ENCODE results near the gene ATP8B4. TPM values are rescaled to one million over a fixed set of nuclear protein-coding genes. Genes with fewer than 3 reads are reported as not detected.

The ATP8B4 gene
- total RNA-seq, 2 donors from 2014 or later: 8.3 to 55.7 TPM

DNA sequence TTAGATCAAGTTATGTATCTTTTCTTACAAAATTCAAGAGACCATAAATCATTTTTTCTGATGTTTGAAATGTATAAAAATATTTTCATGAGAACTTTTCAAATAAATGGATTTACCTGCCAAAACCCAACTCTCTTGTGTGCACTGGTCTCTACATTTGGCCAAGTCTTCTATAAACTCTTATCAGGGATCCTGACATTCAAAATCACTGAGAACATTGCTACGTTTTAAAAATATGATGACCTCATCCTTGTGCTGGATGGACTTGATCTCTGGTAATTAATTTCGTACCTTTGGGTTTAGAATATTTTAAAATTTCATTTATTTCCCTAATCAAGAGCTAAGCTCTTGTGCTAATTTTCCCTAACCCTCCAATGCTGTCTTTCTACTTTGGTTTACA, 127.4 kb downstream of the ATP8B4 start:
- TF ChIP-seq POLR2AphosphoS5 (IDR thresholded peaks at IDR 0.05): no peak
- TF ChIP-seq POLR2A (IDR thresholded peaks at IDR 0.05): no peak
- TF ChIP-seq, protein P1, sequence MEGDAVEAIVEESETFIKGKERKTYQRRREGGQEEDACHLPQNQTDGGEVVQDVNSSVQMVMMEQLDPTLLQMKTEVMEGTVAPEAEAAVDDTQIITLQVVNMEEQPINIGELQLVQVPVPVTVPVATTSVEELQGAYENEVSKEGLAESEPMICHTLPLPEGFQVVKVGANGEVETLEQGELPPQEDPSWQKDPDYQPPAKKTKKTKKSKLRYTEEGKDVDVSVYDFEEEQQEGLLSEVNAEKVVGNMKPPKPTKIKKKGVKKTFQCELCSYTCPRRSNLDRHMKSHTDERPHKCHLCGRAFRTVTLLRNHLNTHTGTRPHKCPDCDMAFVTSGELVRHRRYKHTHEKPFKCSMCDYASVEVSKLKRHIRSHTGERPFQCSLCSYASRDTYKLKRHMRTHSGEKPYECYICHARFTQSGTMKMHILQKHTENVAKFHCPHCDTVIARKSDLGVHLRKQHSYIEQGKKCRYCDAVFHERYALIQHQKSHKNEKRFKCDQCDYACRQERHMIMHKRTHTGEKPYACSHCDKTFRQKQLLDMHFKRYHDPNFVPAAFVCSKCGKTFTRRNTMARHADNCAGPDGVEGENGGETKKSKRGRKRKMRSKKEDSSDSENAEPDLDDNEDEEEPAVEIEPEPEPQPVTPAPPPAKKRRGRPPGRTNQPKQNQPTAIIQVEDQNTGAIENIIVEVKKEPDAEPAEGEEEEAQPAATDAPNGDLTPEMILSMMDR (IDR thresholded peaks at IDR 0.05): no peak
- Histone ChIP-seq H3K36me3 (no peaks in the 10 kb centered on the region), H3K4me3 (no peak overlapping the region), H3K27me3 (replicated peaks; ENCODE audit: insufficient read depth) (no peaks in the 10 kb centered on the region), H3K4me1 (replicated peaks) (no peaks in the 10 kb centered on the region), H3K9me3 (no peaks in the 10 kb centered on the region), H3K27ac (no peak overlapping the region)
- WGBS: 77% methylated on average over 2 of the region's 2 CpGs
- intact Hi-C loops (cut with DNase I): no loop called here
- DNase-seq (ENCODE audit: low spot score): no peak

- TF ChIP-seq POLR2AphosphoS5 (IDR thresholded peaks at IDR 0.05) (no peak), POLR2A (IDR thresholded peaks at IDR 0.05) (no peak)
- TF ChIP-seq, protein P1 (IDR thresholded peaks at IDR 0.05): no peak
- intact Hi-C loops (cut with DNase I): no loop called here
- no peak for DNase-seq (ENCODE audit: low spot score)
- Histone ChIP-seq H3K4me3 (no peak overlapping the region), H3K4me1 (replicated peaks) (no peaks in the 10 kb centered on the region), H3K9me3 (no peaks in the 10 kb centered on the region), H3K27me3 (replicated peaks; ENCODE audit: insufficient read depth) (no peaks in the 10 kb centered on the region), H3K27ac (no peak overlapping the region), H3K36me3 (no peaks in the 10 kb centered on the region)
- WGBS: 83% methylated on average over 6 of the region's 6 CpGs
Observed at GRCh38 chr15:49990835-49991545, 128.0 kb downstream of the ATP8B4 start.

DNA sequence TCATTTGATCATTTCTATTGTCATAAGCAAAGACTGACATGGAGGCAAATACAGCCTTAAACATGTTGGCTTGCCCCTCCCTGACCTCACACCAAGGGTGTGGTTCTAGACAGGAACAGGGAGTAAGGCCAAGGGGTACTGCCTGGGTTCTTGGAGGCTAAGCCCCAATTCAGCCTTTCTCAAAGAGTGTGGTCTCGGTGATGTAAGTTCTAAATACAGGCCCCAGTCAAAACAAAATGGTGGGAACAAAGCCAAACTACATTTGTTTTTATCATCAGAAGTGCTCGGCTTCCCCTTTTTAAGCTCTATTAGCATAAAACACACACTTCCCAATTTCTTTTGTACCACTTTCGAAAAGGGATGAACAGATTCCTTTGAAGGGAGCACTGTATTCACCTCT, 129.5 kb downstream of the ATP8B4 start:
- 65% methylated on average over 3 of the region's 3 CpGs for WGBS
- H3K9me3 ChIP-seq: no peaks in the 10 kb centered on the region
- DNase-seq (ENCODE audit: low spot score): no peak
- intact Hi-C loops (cut with DNase I): loop anchor here (5.0 kb wide), 2 partner anchors 87 to 367 kb away; partner anchors contain the start of genes DTWD1 and FAM227B
- no peaks in the 10 kb centered on the region for H3K36me3 ChIP-seq
- H3K4me3 ChIP-seq: no peak overlapping the region
- no peaks in the 10 kb centered on the region for H3K27me3 ChIP-seq (replicated peaks; ENCODE audit: insufficient read depth)
- H3K4me1 ChIP-seq (replicated peaks): no peaks in the 10 kb centered on the region
- H3K27ac ChIP-seq: peak overlapping the region in 1 of 2 donors; percentile 16
- TF ChIP-seq, protein P1 (IDR thresholded peaks at IDR 0.05): no peak
- TF ChIP-seq POLR2A (IDR thresholded peaks at IDR 0.05) (no peak), POLR2AphosphoS5 (IDR thresholded peaks at IDR 0.05) (no peak)

- intact Hi-C loops (cut with DNase I): loop anchor here (5.0 kb wide), 2 partner anchors 86 to 366 kb away; partner anchors contain the start of genes DTWD1 and FAM227B
- H3K27ac ChIP-seq: no peak overlapping the region
- no peaks in the 10 kb centered on the region for H3K27me3 ChIP-seq (replicated peaks; ENCODE audit: insufficient read depth)
- WGBS: 45% methylated on average over 2 of the region's 2 CpGs
- H3K4me3 ChIP-seq: no peak overlapping the region
- no peaks in the 10 kb centered on the region for H3K9me3 ChIP-seq
- no peaks in the 10 kb centered on the region for H3K4me1 ChIP-seq (replicated peaks)
- H3K36me3 ChIP-seq: no peaks in the 10 kb centered on the region
- TF ChIP-seq POLR2A (IDR thresholded peaks at IDR 0.05): no peak
- TF ChIP-seq POLR2AphosphoS5 (IDR thresholded peaks at IDR 0.05): no peak
- TF ChIP-seq, protein P1 (IDR thresholded peaks at IDR 0.05): no peak
- DNase-seq (ENCODE audit: low spot score): no peak
Observed at GRCh38 chr15:49988766-49989165, 130.3 kb downstream of the ATP8B4 start.

GRCh38 chr15:49987896-49988295, 131.1 kb downstream of the ATP8B4 start:
- intact Hi-C loops (cut with DNase I): loop anchor here (5.0 kb wide), 2 partner anchors 86 to 366 kb away; partner anchors contain the start of genes DTWD1 and FAM227B
- WGBS: 88% methylated on average over 3 of the region's 3 CpGs
- DNase-seq (ENCODE audit: low spot score): no peak
- Histone ChIP-seq H3K27me3 (replicated peaks; ENCODE audit: insufficient read depth) (no peaks in the 10 kb centered on the region), H3K36me3 (no peaks in the 10 kb centered on the region), H3K4me1 (replicated peaks) (no peaks in the 10 kb centered on the region), H3K4me3 (no peak overlapping the region), H3K9me3 (no peaks in the 10 kb centered on the region), H3K27ac (peak overlapping the region in 1 of 2 donors; percentile 11)
- TF ChIP-seq, protein P1 (IDR thresholded peaks at IDR 0.05): no peak
- TF ChIP-seq POLR2A (IDR thresholded peaks at IDR 0.05): no peak
- no peak for TF ChIP-seq POLR2AphosphoS5 (IDR thresholded peaks at IDR 0.05)

All from prostate gland (tissue), 2 donors.